ENCODE results near the gene TRIM44.

TRIM44 gene

DNA sequence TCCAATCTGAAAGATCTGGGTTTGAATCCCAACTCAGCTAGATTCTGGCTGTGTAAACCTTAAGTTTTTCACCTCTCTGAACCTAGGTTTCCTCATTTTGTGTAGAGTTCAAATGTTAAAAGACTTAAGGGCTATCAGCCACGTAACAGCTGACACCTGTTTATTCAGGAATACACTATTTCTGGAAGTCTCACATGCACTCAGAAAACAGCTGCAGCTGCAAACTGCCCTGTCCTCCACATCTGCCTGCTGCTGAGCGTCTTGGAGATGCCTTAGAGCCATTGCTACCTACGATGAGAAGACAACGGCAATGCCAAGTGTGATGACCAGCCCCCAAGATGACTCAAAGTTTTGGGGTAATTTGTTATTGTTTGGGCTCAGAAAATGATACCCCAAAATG, 6.7 kb upstream of the TRIM44 start:
- H3K4me3 ChIP-seq (ENCODE audit: low read depth, low read length) = no peak overlapping the region
- TF ChIP-seq, protein P1, sequence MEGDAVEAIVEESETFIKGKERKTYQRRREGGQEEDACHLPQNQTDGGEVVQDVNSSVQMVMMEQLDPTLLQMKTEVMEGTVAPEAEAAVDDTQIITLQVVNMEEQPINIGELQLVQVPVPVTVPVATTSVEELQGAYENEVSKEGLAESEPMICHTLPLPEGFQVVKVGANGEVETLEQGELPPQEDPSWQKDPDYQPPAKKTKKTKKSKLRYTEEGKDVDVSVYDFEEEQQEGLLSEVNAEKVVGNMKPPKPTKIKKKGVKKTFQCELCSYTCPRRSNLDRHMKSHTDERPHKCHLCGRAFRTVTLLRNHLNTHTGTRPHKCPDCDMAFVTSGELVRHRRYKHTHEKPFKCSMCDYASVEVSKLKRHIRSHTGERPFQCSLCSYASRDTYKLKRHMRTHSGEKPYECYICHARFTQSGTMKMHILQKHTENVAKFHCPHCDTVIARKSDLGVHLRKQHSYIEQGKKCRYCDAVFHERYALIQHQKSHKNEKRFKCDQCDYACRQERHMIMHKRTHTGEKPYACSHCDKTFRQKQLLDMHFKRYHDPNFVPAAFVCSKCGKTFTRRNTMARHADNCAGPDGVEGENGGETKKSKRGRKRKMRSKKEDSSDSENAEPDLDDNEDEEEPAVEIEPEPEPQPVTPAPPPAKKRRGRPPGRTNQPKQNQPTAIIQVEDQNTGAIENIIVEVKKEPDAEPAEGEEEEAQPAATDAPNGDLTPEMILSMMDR (IDR thresholded peaks at IDR 0.05; ENCODE audit: low read depth, low read length, missing control alignments) = no peak
- no peak for DNase-seq (ENCODE audit: low read depth)

DNA sequence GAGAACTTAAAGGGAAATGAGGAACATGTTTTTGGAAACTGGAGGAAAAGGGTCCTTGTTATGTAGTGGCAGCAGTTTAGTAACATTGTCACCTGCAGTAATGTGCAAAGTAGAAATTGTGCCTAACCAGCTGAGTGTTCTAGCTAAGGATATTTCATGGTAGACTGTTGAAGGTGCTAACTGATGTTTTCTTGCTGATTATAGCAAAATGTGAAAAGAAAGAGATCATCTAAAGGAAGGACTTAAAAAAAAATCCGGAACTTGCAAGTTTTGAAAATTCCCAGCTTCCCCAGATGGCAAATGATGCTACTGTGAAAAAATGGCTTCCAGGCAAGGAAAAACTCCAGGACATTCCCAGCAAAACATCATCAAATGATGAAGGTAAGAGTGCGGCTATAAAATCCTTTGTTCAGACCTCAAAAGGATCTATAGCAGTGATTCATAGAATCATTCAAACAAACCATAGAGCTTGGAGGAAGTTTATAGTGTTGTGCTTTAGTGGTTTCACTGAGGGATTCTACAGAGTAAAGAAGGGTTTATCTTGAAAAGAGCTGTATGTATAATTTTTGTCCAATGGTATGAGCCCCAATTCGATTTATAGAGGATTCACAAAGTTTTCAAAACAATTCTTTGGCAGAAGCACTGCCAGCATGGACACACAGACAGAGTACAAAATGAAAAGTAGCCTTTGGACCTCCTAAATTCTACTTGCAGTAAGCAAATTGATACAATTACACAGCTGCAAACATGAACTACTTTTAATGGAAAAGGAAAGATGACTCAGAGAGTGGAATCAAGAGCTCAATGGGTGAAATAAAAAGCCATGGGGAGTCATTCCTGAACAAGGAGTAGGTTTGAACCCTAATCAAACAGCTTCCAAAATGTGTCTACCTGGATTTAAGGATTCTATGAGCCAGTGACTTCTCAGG, 4.3 kb upstream of the TRIM44 start:
- no peak overlapping the region for H3K4me3 ChIP-seq (ENCODE audit: low read depth, low read length)
- no peak for DNase-seq (ENCODE audit: low read depth)
- TF ChIP-seq, protein P1 (IDR thresholded peaks at IDR 0.05; ENCODE audit: low read depth, low read length, missing control alignments) = no peak

- no peak overlapping the region; the same call in 1 of the 2 replicates for H3K4me3 ChIP-seq (ENCODE audit: low read depth, low read length)
- TF ChIP-seq, protein P1 (IDR thresholded peaks at IDR 0.05; ENCODE audit: low read depth, low read length, missing control alignments) = no peak
- no peak for DNase-seq (ENCODE audit: low read depth)
These were observed 1.0 kb upstream of the TRIM44 start for GRCh38 chr11:35661534-35661933.

DNA sequence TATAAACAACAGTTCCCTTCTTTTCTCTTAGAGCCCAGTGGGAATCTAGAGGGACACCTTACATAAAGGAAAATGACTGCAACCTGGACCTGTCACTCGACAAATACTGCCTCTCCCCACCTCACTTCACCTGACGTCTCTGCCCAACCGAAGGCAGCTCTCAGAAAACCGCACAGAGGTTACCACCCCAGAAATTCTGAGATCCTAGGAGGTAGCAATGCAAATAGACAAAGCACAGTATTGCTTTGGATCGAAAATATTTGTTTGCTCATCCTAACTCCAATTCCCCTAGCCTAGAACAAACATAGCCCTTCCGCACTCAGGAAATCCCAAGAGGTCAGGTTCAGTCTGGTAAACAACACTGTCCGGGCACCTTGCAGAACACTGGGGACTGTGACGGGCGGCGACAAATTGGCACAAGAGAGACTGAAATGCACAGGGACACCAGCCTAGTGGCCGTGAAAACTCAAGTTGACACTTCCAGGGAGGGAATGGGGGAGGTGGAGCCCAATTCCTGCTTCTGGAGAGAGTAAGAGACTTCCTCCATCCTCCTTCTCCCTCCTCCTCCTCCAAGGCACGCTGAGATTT, 420 bp upstream of the TRIM44 start:
- peak overlapping the region; percentile 81 for H3K4me3 ChIP-seq (ENCODE audit: low read depth, low read length)
- DNase-seq (ENCODE audit: low read depth) = no peak
- TF ChIP-seq, protein P1 (IDR thresholded peaks at IDR 0.05; ENCODE audit: low read depth, low read length, missing control alignments) = no peak

- H3K4me3 ChIP-seq (ENCODE audit: low read depth, low read length) = peak overlapping the region; percentile 81
- DNase-seq (ENCODE audit: low read depth) = no peak
- TF ChIP-seq, protein P1 (IDR thresholded peaks at IDR 0.05; ENCODE audit: low read depth, low read length, missing control alignments) = no peak
These were observed 780 bp downstream of the TRIM44 start for GRCh38 chr11:35663408-35663702.

DNA sequence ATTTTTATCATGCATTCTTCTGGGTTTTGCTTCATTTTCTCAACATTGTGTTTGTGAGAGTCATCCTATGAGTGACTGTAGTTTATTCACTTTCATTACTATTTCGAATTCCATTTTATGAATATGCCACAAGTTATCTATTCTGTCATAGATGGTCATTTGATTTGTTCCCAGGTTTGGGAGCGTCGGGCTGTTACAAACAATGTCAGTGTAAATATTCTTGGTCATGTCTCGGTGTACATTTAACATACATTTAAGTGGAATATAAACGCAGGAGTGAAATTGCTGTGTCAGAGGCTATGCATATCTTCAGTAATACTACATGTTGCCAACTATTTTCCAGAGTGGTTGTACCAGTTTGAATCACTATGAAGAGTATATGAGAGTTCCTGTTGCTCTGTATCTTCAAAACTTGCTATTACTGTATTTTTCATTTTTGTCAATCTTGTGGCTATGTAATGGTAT, 2.4 kb downstream of the TRIM44 start:
- no peak for DNase-seq (ENCODE audit: low read depth)

More for the DNA sequence above, 2.4 kb downstream of the TRIM44 start:
- TF ChIP-seq, protein P1 (IDR thresholded peaks at IDR 0.05; ENCODE audit: low read depth, low read length, missing control alignments) = no peak
- no peak overlapping the region for H3K4me3 ChIP-seq (ENCODE audit: low read depth, low read length)

Measured in GM12864 (cell line).